H9 (cell line): ENCODE measurements around the gene GARS1. TPM values are rescaled to one million over a fixed set of nuclear protein-coding genes. Genes with fewer than 3 reads are reported as not detected.

ENCODE experiments used
- DNase-seq: peaks from one replicate; pipeline ENCODE4 v3.0.0-alpha.2; 2017
- H2AFZ ChIP-seq: one replicate; pipeline ENCODE4 v1.6.1; 2013; ENCODE audit warnings: mild to moderate bottlenecking, low read length, control low read depth, moderate library complexity
- H2AK5ac ChIP-seq: 2 replicates; pipeline ENCODE4 v1.6.1; 2013; ENCODE audit warnings: low read length, control low read depth, mixed read lengths; ENCODE audit not compliant: insufficient read length
- H2BK120ac ChIP-seq: one replicate; pipeline ENCODE4 v1.6.1; 2013; ENCODE audit warnings: low read depth, mild to moderate bottlenecking, low read length, control low read depth, inconsistent platforms; ENCODE audit not compliant: poor library complexity, severe bottlenecking
- H2BK12ac ChIP-seq: 2 replicates; pipeline ENCODE4 v1.6.1; 2013; ENCODE audit warnings: low read length, control low read depth, mixed read lengths, low read depth; ENCODE audit not compliant: insufficient read length
- H2BK15ac ChIP-seq: 2 replicates; pipeline ENCODE4 v1.6.1; 2013; ENCODE audit warnings: low read depth, low read length, control low read depth
- H2BK20ac ChIP-seq: one replicate; pipeline ENCODE4 v1.6.1; 2013; ENCODE audit warnings: low read depth, mild to moderate bottlenecking, low read length, control low read depth, inconsistent platforms; ENCODE audit not compliant: poor library complexity, severe bottlenecking
- H2BK5ac ChIP-seq: 2 replicates; pipeline ENCODE4 v1.6.1; 2013; ENCODE audit warnings: low read length, control low read depth, mixed read lengths; ENCODE audit not compliant: insufficient read length
- H3K14ac ChIP-seq: 2 replicates; pipeline ENCODE4 v1.6.1; 2013; ENCODE audit warnings: low read length, control low read depth; ENCODE audit not compliant: insufficient read depth
- H3K18ac ChIP-seq: 2 replicates; pipeline ENCODE4 v1.6.1; 2013; ENCODE audit warnings: low read depth, mild to moderate bottlenecking, mixed read lengths, low read length, control low read depth; ENCODE audit not compliant: insufficient read length
- H3K23ac ChIP-seq: 2 replicates; pipeline ENCODE4 v1.6.1; 2013; ENCODE audit warnings: low read length, control low read depth, mixed read lengths, low read depth; ENCODE audit not compliant: insufficient read length
- H3K23me2 ChIP-seq: 2 replicates; pipeline ENCODE4 v1.6.1; 2013; ENCODE audit warnings: low read depth, mild to moderate bottlenecking, mixed read lengths, low read length, control low read depth; ENCODE audit not compliant: insufficient read length, poor library complexity, severe bottlenecking
- H3K27ac ChIP-seq: 2 replicates; pipeline ENCODE4 v1.5.1; 2013; ENCODE audit warnings: low read length, control low read depth, mixed read lengths, low read depth; ENCODE audit not compliant: insufficient read length
- H3K27me3 ChIP-seq: 2 replicates; pipeline ENCODE4 v1.6.1; 2013; ENCODE audit warnings: low read length, control low read depth, inconsistent platforms; ENCODE audit not compliant: insufficient read depth
- H3K4ac ChIP-seq: 2 replicates; pipeline ENCODE4 v1.6.1; 2013; ENCODE audit warnings: low read depth, mild to moderate bottlenecking, control low read depth, inconsistent platforms, low read length, moderate library complexity
- H3K4me1 ChIP-seq: 2 replicates; pipeline ENCODE4 v1.6.1; 2013; ENCODE audit warnings: low read length, control low read depth, inconsistent platforms; ENCODE audit not compliant: insufficient read depth
- H3K4me2 ChIP-seq: 2 replicates; pipeline ENCODE4 v1.6.1; 2013; ENCODE audit warnings: low read length, control low read depth, mixed read lengths; ENCODE audit not compliant: insufficient read length, insufficient read depth
- H3K56ac ChIP-seq: 2 replicates; pipeline ENCODE4 v1.6.1; 2013; ENCODE audit warnings: low read depth, mild to moderate bottlenecking, mixed read lengths, low read length, control low read depth; ENCODE audit not compliant: insufficient read length
- H3K79me1 ChIP-seq: 2 replicates; pipeline ENCODE4 v1.6.1; 2013; ENCODE audit warnings: low read depth, mild to moderate bottlenecking, moderate library complexity, low read length, control low read depth, inconsistent platforms; ENCODE audit not compliant: insufficient read depth, poor library complexity, severe bottlenecking
- H3K79me2 ChIP-seq: 2 replicates; pipeline ENCODE4 v1.6.1; 2013; ENCODE audit warnings: low read length, control low read depth, inconsistent platforms; ENCODE audit not compliant: insufficient read depth
- H3K9ac ChIP-seq: 2 replicates; pipeline ENCODE4 v1.6.1; 2013; ENCODE audit warnings: low read length, control low read depth, mixed read lengths; ENCODE audit not compliant: insufficient read length; ENCODE audit errors: extremely low read depth
- H3K9me3 ChIP-seq: one replicate; pipeline ENCODE4 v1.6.1; 2013; ENCODE audit warnings: low read depth, low read length, inconsistent platforms; ENCODE audit not compliant: control insufficient read depth
- H3T11ph ChIP-seq: one replicate; pipeline ENCODE4 v1.6.1; 2013; ENCODE audit warnings: mild to moderate bottlenecking, low read length, control low read depth, inconsistent platforms
- H4K20me1 ChIP-seq: one replicate; pipeline ENCODE4 v1.6.1; 2013; ENCODE audit not compliant: control insufficient read depth, insufficient read length, insufficient read depth
- H4K5ac ChIP-seq: 2 replicates; pipeline ENCODE4 v1.6.1; 2013; ENCODE audit warnings: low read depth, mild to moderate bottlenecking, mixed read lengths, low read length, control low read depth; ENCODE audit not compliant: insufficient read length
- H4K8ac ChIP-seq: replicated peaks from 2 replicates; pipeline ENCODE4 v1.6.1; 2013; ENCODE audit warnings: low read length, control low read depth, mixed read lengths, low read depth; ENCODE audit not compliant: insufficient read length
- H4K91ac ChIP-seq: 2 replicates; pipeline ENCODE4 v1.6.1; 2013; ENCODE audit warnings: low read depth, mild to moderate bottlenecking, moderate library complexity, mixed read lengths, low read length, control low read depth; ENCODE audit not compliant: insufficient read length
- H3K27ac Mint-ChIP-seq, 3 experiments: 2 replicates in 2 of 3; 3 replicates in 1 of 3; pipeline ENCODE4 v1.8.0; 2020 to 2021; ENCODE audit warnings: mixed read lengths in 3 of 3, mild to moderate bottlenecking in 1 of 3, moderate library complexity in 1 of 3
- H3K27me3 Mint-ChIP-seq: 2 replicates; pipeline ENCODE4 v1.8.0; 2021; ENCODE audit warnings: low read depth, mild to moderate bottlenecking, moderate library complexity, mixed read lengths
- H3K36me3 Mint-ChIP-seq, 3 experiments: 2 replicates in 2 of 3; 3 replicates in 1 of 3; pipeline ENCODE4 v1.8.0; 2020 to 2021; ENCODE audit warnings: low read depth in 3 of 3, mixed read lengths in 3 of 3; ENCODE audit not compliant: insufficient read depth in 1 of 3
- H3K4me1 Mint-ChIP-seq, 2 experiments: 2 replicates each; pipeline ENCODE4 v1.8.0; 2020; ENCODE audit warnings: mixed read lengths in 2 of 2
- H3K4me3 Mint-ChIP-seq, 2 experiments: 2 replicates in 1 of 2; 3 replicates in 1 of 2; pipeline ENCODE4 v1.8.0; 2020 to 2021; ENCODE audit warnings: mild to moderate bottlenecking in 2 of 2, mixed read lengths in 2 of 2, moderate library complexity in 1 of 2
- H3K9me3 Mint-ChIP-seq, 2 experiments: 2 replicates in 1 of 2; 3 replicates in 1 of 2; pipeline ENCODE4 v1.8.0; 2020; ENCODE audit warnings: mild to moderate bottlenecking in 2 of 2, mixed read lengths in 2 of 2, moderate library complexity in 1 of 2
- WGBS: extraction: QIAGEN DNeasy Blood & Tissue Kit; methylation state at CpG from one replicate; pipeline ENCODE4 v1.1.7; 2013; ENCODE audit warnings: missing lambda C conversion rate, low lambda C conversion rate, mixed read lengths; ENCODE audit not compliant: insufficient read length; ENCODE audit errors: extremely low coverage; 5-methylcytosine and 5-hydroxymethylcytosine counted together
- total RNA-seq: library from RNA; stranded (reverse); gene quantifications from 2 replicates; pipeline ENCODE4 v1.2.1, GENCODE V29; 2021
- TF ChIP-seq, protein P1 (sequence below): fragments of 200-600 bp; sonication (generic); conservative IDR thresholded peaks from 3 replicates; pipeline ENCODE4 v1.8.0; 2021; ENCODE audit warnings: antibody characterized with exemption, mild to moderate bottlenecking

The GARS1 gene
- total RNA-seq, 1 experiment from 2014 or later, result 234 TPM

DNA sequence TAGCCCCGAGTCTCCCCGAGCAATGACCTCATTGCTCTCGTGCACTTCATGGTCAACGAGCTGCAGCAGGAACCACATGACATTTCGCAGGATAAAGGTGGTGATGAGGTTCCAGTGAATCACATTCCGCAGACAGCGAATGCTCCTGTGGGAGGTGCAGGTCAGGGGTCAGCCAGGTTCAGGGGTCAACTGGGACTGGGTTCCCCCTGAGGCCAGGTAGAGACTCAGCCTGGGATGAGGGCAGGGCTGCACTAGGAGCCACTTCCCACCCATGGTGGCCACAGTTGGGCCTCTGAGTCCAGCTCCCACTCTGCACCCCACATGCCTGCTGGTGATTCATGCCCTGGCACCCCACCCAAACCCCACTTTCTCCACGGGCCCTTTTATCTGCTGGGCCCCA lies 70.4 kb downstream of the GARS1 start:
- Histone ChIP-seq H2BK12ac (no peak overlapping the region), H3K4me2 (no peak overlapping the region), H3K23ac (no peak overlapping the region), H4K91ac (no peak overlapping the region), H3K9ac (no peak overlapping the region), H4K20me1 (no peaks in the 10 kb centered on the region), H4K8ac (no peak overlapping the region), H3K79me1 (no peaks in the 10 kb centered on the region), H3K56ac (no peak overlapping the region), H2AFZ (no peak overlapping the region), H2AK5ac (no peak overlapping the region), H2BK120ac (no peak overlapping the region), H2BK20ac (no peak overlapping the region), H3T11ph (no peak overlapping the region), H3K9me3 (no peaks in the 10 kb centered on the region), H2BK5ac (no peak overlapping the region), H3K27me3 (no peaks in the 10 kb centered on the region), H3K4ac (no peak overlapping the region), H3K23me2 (no peaks in the 10 kb centered on the region), H4K5ac (no peak overlapping the region), H3K27ac (no peak overlapping the region), H2BK15ac (no peak overlapping the region), H3K14ac (no peak overlapping the region), H3K79me2 (no peaks in the 10 kb centered on the region), H3K18ac (no peak overlapping the region), H3K4me1 (no peaks in the 10 kb centered on the region)
- Mint-ChIP-seq H3K27me3 (no peaks in the 10 kb centered on the region; the same call in 1 of the 2 replicates), H3K9me3 (no peaks in the 10 kb centered on the region), H3K36me3 (no peaks in the 10 kb centered on the region), H3K4me3 (no peak overlapping the region), H3K27ac (no peak overlapping the region), H3K4me1 (peaks cover 11 to 16% of the 10 kb centered on the region in 2 experiments)
- no CpG with 5 or more reads among the region's 8 CpGs for WGBS
- no peak for DNase-seq
- TF ChIP-seq, protein P1, sequence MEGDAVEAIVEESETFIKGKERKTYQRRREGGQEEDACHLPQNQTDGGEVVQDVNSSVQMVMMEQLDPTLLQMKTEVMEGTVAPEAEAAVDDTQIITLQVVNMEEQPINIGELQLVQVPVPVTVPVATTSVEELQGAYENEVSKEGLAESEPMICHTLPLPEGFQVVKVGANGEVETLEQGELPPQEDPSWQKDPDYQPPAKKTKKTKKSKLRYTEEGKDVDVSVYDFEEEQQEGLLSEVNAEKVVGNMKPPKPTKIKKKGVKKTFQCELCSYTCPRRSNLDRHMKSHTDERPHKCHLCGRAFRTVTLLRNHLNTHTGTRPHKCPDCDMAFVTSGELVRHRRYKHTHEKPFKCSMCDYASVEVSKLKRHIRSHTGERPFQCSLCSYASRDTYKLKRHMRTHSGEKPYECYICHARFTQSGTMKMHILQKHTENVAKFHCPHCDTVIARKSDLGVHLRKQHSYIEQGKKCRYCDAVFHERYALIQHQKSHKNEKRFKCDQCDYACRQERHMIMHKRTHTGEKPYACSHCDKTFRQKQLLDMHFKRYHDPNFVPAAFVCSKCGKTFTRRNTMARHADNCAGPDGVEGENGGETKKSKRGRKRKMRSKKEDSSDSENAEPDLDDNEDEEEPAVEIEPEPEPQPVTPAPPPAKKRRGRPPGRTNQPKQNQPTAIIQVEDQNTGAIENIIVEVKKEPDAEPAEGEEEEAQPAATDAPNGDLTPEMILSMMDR, result no peak
